Activated CD4-positive, alpha-beta T cell treated with anti-CD3 and anti-CD28 coated beads for 48 hours (primary cell): ENCODE results near the gene JPT2.

ENCODE experiments used
- DNase-seq: peaks from one replicate; pipeline ENCODE4 v3.0.0-alpha.2; 2020

Gene JPT2

DNA sequence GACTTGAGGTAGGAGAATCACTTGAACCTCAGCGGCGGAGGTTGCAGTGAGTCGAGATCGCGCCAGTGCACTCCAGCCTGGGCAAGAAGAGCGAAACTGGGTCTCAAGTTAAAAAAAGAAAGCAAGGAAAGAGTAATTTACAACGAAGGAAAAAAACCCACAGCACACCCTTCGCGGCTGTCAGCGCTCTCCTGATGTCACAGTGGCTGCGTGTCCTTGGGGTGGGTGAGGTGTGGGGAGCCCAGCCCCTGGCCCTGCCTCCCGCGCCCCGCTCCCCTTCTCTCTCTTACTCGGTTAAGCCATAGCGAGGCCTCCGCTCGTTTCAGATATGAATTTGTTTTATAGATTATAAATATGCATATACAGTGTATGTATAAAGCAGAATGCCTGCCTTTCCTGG is 740 bp upstream of the JPT2 start:
- DNase-seq = no peak

DNA sequence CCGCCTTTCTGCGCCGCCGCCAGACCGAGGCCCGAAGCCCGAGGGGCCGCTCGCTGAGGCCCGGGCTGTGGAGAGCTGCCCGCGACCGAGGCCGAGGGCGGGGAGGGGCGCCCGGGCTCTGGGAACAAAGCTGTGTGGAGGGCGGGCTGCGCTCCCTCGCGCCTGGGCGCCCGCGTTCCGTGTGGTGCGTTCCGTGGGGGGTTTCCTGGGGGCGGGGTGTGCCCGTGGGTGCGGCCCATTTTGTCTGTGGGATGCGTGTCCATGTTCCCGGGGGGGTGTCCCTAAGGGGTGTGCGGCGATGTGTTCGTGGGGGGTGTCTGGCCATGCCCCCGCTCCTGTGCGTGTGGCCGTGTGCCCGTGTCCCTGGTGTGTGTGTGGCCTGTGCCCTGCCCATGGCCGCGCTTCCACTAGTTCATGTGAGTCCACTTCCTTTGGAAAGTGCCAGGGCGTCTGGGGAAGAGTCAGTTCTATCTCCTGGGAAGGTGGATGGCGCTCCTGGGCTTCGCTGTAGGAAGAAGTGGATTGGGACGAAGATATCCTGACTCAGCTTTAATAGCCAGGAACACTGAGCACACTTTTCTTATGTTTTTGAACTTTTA is 520 bp downstream of the JPT2 start:
- DNase-seq = peak; percentile 60

DNA sequence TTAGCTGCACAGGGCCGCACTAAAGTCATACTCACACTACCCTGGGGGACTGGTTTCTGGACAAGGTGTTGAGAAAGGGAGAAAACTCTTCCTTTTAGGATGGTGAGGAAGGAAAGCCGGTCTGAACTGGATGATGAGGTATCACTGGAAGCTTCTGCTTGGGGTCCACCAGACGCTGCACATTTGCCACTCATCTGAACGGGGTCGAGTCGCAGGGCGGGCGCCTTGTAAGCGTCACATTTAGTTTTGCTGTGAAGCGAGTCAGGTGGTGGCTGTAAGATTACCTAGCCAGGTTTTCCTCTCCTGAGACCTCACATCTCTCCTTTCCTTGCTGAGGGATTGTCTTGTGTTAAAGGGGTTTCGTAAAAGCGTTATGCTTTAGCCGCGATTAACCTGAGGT is 2.3 kb downstream of the JPT2 start:
- DNase-seq = no peak

DNA sequence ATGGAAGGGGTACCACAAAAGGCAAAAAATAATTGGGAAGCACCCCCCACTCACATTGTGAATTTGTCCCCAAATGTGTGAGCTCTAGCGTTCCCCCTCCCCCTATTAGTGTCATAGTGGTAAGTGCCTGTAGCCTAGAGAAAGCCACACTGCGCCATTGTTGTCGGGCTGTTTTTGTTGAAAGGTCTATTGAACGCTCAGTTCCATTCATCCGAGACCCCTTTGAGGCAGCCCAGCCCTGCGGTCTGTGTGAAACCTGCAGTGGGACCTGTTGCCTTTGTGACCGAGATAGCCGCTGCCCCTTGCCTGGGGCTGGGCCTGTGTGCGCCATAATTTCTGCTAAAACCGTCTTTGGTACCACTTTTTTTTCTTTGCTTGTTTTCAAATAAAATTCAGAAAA is 3.0 kb downstream of the JPT2 start:
- DNase-seq = no peak

DNA sequence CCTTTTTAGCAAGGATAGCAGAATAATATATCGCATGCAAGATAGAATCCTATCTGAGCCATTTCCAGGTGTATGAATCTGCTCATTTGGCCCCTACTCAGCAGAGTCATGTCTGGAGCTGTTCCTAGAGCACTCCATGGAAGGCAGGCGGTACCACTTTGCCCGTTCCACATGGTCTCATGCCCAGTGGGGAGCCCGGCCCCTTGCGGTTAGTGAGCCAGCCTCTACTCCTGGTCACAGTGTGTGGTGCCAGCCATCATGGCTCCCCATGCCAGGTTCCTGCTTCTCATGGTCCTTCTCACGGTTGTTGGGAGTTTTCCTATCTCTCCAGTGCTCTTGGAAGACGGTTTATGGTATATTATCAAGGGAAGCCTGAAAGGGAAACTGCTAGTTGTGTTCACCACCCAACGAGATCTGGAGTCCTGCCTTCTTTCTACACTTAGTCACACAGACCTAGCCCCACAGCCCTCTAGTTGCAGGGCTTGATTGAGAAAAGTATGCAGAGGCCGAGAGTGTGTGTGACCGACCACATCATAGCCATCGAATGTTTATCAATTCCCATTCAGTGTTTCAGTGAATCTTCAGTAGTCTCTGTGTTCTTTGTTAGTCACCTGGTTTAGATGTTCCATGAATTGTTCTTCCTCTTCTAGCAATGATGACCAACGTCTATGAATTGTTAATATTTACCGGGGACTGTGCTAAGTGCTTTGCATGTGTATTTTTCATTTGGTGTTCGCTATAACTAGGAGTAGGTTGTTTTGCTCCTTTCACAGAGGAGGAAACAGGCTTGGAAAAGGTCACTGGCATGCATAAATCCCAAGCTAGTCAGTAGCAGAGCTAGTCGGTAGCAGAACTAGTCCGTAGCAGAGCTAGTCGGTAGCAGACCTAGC is 9.6 kb downstream of the JPT2 start:
- no peak for DNase-seq

DNA sequence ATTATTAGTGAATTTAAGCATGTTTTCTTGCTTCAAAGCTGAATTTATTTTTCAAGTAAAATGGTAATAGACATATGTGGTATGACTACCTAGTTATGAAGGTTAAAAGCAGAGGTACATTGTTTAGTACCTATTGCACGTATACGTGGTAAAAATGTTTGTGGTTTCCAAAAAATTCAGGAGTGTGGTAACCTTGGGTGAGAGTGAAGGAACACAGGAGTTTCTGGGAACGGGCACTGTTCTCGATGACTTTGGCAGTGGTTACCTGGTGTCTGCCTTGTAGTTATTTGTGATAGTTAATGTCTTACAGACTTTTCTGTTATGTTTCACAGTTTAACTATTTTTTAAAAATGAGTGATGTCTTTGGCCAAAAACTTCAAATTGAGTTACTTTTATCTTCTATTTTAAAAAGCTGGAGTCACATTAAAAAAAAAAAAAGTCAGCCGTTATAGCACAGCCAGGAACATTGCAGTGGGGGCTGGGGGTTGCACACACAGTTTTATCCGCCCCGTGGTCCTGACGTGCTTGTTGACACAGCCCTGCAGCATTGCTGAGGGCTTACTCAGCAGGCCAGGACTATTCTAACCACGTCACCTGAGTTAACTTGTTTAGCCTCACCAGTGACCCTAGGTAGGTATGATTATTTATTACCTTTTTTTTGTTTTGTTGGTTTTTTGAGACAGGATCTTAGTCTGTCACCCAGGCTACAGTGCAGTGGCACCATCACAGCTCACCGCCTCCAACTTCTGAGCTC is 10.9 kb downstream of the JPT2 start:
- DNase-seq = no peak

DNA sequence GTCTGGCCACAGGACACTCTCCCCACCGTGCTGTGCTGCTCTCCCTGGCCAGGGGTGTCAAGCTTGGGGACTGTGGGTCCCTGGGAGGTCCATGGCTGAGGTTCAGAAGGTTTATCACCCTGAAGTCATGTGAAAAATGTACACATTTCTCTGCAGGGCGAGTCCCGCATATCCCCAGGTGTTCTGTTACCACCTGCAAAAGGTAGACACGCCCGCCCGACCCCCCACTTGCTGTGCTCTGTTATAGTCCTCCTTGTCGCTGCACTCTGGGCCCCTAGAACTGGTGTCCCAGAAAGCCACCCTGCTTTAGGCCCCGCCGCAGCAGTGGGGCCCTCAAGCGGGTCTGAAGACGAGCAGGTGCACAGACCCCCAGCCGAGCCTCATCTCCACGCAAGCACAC is 11.8 kb downstream of the JPT2 start:
- no peak for DNase-seq

DNA sequence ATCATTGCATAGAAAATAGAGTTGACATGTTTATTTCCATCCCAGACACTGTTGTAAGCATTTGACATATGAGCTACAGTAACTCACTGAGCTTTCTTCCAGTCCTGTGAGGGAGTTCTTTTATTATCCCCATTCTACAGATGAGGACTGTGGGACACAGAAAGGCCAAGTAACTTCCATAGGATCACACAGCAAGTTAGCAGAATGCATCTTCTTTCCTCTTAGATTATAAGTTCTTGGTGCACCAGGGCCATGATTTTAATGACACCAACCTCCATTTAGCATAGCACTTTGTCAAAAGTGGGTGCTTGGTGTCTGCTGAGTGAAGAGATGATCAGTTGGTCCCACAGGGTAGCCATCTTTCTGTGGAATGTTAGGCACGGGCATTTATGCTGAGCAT is 12.7 kb downstream of the JPT2 start:
- no peak for DNase-seq

DNA sequence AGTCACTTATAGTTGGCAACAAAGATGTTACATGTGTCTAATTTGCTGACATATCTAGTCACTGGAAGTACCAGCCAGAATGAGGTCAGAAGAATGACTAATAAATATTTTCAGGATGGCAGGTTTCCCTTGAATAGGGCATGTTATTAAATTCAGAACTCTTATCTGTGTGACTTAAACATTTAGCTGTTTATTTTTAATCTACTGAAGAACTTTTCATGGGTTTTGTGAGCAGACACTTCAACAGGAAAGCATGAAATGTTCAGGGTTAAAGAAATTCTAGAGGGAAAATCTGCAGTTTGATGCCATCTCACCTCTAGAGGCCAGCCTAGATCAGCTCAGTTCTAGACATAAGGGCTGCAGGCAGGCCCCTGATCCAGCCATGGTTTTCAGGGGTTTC is 13.2 kb downstream of the JPT2 start:
- DNase-seq = no peak

DNA sequence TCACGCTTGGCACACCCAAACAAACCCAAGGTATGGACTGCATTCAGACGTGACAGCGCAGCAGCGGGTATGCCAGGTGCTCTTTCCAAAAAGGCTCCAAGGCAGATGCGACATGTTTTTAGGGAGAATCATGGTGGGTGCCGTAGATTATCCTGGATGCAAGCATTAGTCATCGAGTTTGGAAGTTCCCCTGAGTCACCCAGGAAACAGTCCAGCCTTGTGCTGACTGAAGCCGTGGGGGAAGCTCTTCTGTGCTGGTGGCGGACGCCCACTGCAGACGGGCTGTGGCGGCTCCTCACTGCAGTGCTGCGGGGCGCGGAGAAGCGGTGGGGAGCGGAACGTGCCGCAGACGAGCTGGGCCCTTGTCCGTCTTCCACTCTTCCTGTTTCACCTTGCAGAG is 13.9 kb downstream of the JPT2 start:
- DNase-seq = no peak

DNA sequence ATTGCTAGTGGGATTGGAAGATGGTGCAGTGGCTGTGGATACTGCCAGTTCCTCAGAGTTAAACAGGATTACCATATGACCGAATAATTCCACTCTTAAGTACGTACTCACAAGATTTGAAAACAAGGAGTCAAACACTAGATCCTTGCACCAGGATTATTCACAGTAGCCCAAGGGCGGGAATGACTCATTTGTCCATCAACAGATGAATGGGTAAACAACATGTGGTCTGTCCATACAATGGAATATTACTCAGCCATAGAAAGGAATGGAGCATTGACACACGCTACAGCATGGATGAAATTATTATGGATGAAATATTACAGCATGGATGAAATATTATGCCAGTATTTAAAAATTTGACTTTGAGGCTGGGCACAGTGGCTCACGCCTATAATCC is 18.8 kb downstream of the JPT2 start:
- no peak for DNase-seq

DNA sequence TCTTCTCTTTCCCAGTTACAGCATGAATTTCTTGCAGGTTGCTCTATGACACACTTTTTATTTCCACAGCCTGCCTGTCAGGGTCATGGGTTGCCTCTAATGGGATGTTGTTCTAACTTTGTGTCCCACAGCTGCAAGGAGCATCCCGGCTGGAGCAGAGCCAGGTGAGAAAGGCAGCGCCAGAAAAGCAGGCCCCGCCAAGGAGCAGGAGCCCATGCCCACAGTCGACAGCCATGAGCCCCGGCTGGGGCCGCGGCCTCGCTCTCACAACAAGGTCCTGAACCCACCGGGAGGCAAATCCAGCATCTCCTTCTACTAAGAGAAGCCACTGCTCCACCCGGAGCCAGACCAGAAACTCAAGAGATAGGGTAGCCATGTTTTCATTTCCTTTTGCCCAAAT is 20.6 kb downstream of the JPT2 start:
- DNase-seq = no peak

DNA sequence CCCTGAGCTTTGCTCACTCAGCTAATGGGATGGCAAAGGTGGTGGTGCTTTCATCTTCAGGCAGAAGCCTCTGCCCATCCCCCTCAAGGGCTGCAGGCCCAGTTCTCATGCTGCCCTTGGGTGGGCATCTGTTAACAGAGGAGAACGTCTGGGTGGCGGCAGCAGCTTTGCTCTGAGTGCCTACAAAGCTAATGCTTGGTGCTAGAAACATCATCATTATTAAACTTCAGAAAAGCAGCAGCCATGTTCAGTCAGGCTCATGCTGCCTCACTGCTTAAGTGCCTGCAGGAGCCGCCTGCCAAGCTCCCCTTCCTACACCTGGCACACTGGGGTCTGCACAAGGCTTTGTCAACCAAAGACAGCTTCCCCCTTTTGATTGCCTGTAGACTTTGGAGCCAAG is 22.2 kb downstream of the JPT2 start:
- no peak for DNase-seq

DNA sequence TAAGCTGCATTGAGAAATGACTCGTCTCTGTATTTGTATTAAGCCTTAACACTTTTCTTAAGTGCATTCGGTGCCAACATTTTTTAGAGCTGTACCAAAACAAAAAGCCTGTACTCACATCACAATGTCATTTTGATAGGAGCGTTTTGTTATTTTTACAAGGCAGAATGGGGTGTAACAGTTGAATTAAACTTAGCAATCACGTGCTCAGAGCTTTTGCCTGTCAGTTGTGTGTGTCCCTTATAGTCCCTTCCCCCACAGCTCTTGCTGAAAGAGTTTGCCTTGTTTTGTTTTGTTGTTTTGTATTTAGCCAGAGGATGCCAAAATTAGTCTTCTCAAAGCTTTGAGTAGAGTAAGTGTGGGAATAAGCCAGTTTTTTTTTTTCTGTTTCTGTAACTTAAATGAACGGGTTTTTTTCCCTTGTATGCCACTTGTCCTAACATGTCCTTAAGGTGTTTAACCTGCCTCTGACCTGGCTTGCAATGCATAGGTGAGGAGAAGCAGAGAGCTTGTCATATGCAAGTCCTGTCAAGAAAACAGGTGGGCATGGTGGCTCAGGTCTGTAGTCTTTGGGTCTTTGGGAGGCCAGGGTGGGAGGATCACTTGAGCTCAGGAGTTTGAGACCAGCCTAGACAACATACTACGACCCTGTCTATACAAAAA is 23.3 kb downstream of the JPT2 start:
- no peak for DNase-seq

DNA sequence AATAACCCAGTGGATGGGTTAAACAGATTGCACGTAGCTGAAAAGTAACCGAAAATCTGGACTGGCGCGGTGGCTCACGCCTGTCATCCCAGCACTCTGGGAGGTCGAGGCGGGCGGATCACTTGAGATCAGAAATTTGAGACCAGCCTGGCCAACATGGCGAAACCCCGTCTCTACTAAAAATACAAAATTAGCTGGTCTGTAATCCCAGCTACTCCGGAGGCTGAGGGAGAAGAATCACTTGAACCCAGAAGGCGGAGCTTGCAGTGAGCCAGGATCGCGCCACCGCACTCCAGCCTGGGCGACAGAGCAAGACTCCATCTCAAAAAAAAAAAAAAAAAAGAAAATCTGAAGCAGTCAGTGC is 27.2 kb downstream of the JPT2 start:
- DNase-seq = peak; percentile 53

DNA sequence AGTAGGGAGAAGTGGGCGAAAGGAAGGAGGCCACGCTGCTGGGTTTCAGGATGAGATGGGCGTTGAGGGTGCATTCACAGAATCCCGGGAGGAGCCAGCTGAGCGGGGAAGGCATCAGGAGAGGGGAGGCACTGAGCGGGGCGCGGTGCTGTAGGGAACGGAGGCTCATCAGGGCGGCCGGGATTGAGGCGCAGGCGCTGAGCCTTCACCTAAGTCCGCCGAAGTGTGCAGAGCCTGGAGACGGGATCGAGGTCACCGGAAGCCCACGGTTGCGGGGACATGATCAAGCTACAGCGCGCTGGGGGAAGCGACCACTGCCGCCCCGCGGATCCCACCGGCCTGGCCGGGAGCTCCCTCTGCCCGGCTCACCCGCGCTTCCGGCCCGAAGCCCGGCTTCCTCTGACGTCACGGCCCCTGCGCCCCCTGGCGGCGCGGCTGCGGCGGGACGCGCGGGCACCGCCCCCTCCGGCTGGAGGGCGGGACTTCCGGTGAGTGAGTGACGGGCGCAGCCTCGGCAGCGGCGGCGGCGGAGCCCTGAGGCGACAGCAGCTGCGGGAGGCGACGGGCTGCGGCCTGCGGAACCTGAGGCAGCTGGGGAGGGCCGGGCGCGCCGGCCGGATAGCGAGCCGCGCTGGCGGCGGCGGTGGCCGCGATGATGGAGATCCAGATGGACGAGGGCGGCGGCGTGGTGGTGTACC is 27.8 kb downstream of the JPT2 start, which contains the start of gene MAPK8IP3:
Gene MAPK8IP3, plus strand, starts transcription at position 508 of the 698 bp plus-strand sequence. Its CDS starts 145 bp downstream, at position 653.
- peak; percentile 94 for DNase-seq

DNA sequence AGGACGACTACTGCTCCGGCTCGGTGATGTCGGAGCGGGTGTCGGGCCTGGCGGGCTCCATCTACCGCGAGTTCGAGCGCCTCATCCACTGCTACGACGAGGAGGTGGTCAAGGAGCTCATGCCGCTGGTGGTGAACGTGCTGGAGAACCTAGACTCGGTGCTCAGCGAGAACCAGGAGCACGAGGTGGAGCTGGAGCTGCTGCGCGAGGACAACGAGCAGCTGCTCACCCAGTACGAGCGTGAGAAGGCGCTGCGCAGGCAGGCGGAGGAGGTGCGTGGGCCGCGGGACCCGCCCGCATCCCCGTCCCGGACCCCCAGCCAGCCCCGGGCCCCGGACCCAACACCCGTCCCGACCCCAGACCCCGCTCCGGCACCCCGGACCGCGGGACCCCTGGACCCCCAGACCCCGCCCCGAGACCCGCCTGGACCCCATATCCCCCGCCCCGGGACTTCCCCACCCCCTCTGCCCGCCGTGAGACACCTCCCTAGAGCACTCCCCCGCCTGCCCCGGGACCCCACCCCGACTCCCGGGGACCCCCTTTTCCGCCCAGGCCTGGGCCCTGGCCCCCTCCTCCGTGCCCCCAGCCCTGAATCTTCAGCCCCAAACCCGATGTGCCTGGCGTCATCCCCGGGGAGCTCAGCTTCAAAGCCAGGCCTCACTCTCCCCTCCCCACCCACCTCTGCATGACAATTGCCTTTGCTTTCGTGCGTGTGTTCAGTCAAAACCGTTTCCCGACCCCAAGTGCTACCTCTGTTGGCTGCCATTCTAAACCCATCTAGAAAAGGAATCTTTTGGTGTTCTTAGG is 28.5 kb downstream of the JPT2 start:
- peak; percentile 63 for DNase-seq

DNA sequence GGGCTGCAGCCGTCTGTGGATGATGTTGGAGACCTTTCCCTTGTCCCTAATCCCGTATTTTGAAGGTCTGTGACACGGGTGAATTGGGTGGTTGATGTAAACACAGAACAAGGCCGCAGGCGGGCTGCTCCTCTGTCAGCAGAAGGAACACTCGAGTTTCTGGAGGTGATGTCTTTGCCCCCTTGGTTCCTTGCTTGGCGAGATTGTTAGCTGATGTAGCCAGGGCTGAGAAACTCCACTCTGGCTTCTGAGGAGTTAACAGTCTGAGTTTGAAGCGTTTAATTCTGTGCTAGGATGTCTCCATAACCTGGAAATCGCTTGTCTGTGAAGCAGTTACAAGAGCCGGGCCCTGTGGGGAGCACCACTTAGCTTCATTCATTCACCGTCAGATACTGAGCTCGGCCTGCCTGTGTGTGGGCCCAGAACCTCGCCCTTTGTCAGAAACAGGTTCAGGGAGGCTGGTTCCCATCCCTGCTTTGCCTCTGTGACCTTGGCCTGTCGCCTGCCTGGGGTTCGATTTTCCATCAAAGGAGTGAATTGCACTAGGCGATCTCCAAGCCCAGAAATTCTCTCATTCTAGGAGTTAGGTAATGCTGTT is 29.2 kb downstream of the JPT2 start:
- peak; percentile 24 for DNase-seq

DNA sequence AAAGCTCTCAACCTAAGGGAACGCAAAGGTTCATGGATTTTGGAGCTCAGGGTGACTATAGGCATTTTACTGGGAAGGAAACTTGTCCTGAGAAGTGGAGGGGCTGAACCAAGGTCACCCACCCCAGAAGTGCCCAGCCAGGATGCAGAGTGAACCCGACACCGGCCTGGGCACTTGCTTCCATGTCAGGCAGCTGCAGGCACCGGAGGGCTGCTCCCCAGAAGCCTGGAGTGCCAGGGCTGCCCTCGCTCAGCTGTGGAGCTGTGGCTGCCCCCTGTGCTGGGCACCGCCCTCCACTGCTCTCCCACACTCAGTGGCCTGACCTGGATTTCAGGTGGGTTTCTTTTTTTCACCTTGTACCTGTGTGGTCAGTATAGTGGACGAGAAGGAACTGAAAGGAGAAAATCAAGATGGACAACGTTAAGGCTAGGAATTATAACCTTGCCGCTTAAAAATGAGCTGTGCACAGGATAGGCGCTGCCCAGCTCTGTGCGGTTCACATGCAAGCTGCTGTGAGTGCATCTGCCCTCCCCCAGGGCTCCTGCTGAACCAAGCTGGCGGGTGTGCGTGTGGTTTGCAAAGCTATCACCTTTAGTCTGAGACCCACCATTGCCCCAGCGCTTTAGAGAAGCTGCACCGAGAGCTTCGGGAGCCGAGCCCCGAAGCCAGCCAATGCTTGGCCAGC is 30.1 kb downstream of the JPT2 start:
- no peak for DNase-seq

DNA sequence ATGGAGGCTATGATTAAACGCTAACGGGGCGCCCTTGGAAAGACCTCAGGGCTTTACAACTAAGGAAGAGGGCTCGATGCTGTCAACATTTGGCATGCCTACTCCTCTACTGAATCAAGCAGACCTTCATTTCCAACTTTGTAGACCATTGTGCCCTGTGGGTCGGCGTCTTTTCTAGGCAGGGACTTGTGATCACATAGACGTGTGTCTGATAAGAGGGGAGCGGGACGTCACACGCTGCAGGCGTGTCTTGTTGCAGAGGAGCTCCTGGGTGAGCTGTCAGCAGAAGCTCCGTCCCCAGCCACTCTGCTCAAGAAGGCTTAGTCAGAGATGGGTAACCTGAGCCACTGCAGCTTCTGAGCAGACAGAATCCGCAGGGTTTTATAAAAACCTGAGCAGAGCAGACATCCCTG is 30.7 kb downstream of the JPT2 start:
- DNase-seq = no peak

DNA sequence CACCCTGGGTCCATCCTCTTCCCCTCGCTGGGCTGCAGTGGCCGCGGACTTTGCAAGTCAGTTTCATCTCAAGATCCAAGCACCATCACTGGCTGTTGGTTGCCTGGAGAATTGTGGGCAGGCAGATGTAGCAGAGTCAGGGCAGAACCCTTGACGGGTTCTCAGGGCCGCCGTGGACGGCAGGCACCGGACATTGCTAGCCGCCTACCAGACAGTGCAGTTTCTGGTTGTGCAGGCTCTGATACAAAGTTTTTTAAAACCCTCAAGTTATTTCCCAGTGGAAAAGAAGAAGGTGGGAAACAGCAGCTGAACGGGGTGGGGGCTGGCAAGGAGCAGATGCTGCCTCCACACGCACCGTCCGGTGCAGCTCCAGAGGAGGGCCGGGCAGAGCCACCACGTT is 31.3 kb downstream of the JPT2 start:
- no peak for DNase-seq
